Neural progenitor cell (in vitro differentiated cells): Measurements from ENCODE around the gene SLC12A7. TPM values are rescaled to one million over a fixed set of nuclear protein-coding genes. Genes with fewer than 3 reads are reported as not detected.

ENCODE experiments used
- DNase-seq: peaks from one replicate; pipeline ENCODE4 v3.0.0-alpha.2; 2016; ENCODE audit warnings: low spot score
- H2AFZ ChIP-seq: fragments of 200-600 bp; sonication (generic); replicated peaks from 2 replicates; pipeline ENCODE4 v1.6.1; 2016; ENCODE audit warnings: antibody characterized with exemption
- H3F3A ChIP-seq: fragments of 200-600 bp; sonication (generic); 2 replicates; pipeline ENCODE4 v1.6.1; 2016; ENCODE audit warnings: antibody characterized with exemption, low read depth
- H3K27ac ChIP-seq: fragments of 200-600 bp; sonication (generic); 2 replicates; pipeline ENCODE4 v1.5.1; 2016; ENCODE audit warnings: mild to moderate bottlenecking
- H3K27me3 ChIP-seq: fragments of 200-600 bp; sonication (generic); 2 replicates; pipeline ENCODE4 v1.6.1; 2016; ENCODE audit warnings: mild to moderate bottlenecking, moderate library complexity
- H3K36me3 ChIP-seq: fragments of 200-600 bp; sonication (generic); 2 replicates; pipeline ENCODE4 v1.5.1; 2016
- H3K4me1 ChIP-seq: fragments of 200-600 bp; sonication (generic); 2 replicates; pipeline ENCODE4 v1.6.1; 2016; ENCODE audit warnings: mixed run types
- H3K4me2 ChIP-seq: fragments of 200-600 bp; sonication (generic); 2 replicates; pipeline ENCODE4 v1.6.1; 2016
- H3K4me3 ChIP-seq: fragments of 200-600 bp; sonication (generic); 2 replicates; pipeline ENCODE4 v1.5.1; 2016
- H3K79me2 ChIP-seq: fragments of 200-600 bp; sonication (generic); 2 replicates; pipeline ENCODE4 v1.6.1; 2016; ENCODE audit warnings: low read depth
- H3K9ac ChIP-seq: fragments of 200-600 bp; sonication (generic); 2 replicates; pipeline ENCODE4 v1.6.1; 2016
- H3K9me3 ChIP-seq: fragments of 200-600 bp; sonication (generic); 2 replicates; pipeline ENCODE4 v1.5.1; 2016; ENCODE audit warnings: low read depth
- H4K20me1 ChIP-seq: fragments of 200-600 bp; sonication (generic); 2 replicates; pipeline ENCODE4 v1.6.1; 2016; ENCODE audit warnings: low read depth
- H3K27ac Mint-ChIP-seq: 3 replicates; pipeline ENCODE4 v1.8.0; 2021; ENCODE audit warnings: mixed read lengths
- H3K27me3 Mint-ChIP-seq: 2 replicates; pipeline ENCODE4 v1.8.0; 2022; ENCODE audit warnings: low read depth, mild to moderate bottlenecking, inconsistent platforms, moderate library complexity, mixed read lengths; ENCODE audit not compliant: insufficient read depth
- H3K36me3 Mint-ChIP-seq: 3 replicates; pipeline ENCODE4 v1.8.0; 2021; ENCODE audit warnings: mixed read lengths
- H3K4me1 Mint-ChIP-seq: 3 replicates; pipeline ENCODE4 v1.8.0; 2021; ENCODE audit warnings: mixed read lengths
- H3K4me3 Mint-ChIP-seq: 3 replicates; pipeline ENCODE4 v1.8.0; 2021; ENCODE audit warnings: mild to moderate bottlenecking, moderate library complexity, mixed read lengths
- H3K9me3 Mint-ChIP-seq: 3 replicates; pipeline ENCODE4 v1.8.0; 2020; ENCODE audit warnings: mixed read lengths
- EZH2 ChIP-seq: fragments of 200-600 bp; sonication (generic); IDR thresholded peaks from 2 replicates; pipeline ENCODE4 v1.6.1; 2017; ENCODE audit warnings: antibody characterized with exemption, mild to moderate bottlenecking, moderate library complexity
- EZH2phosphoT487 ChIP-seq: fragments of 200-600 bp; sonication (generic); IDR thresholded peaks from 2 replicates; pipeline ENCODE4 v1.6.1; 2017; ENCODE audit warnings: antibody characterized with exemption
- total RNA-seq: library from RNA; depleted of rRNA; stranded (reverse); fragments of >200 nt; gene quantifications from 2 replicates; pipeline ENCODE4 v1.2.3, GENCODE V29; 2015; ENCODE audit warnings: low replicate concordance
- TF ChIP-seq, protein P1 (sequence below): fragments of 200-600 bp; sonication (generic); IDR thresholded peaks from 2 replicates; pipeline ENCODE4 v1.5.1; 2017; ENCODE audit warnings: antibody characterized with exemption, mild to moderate bottlenecking

SLC12A7 gene
- total RNA-seq, 1 donor from 2014 or later: 7.5 TPM

DNA sequence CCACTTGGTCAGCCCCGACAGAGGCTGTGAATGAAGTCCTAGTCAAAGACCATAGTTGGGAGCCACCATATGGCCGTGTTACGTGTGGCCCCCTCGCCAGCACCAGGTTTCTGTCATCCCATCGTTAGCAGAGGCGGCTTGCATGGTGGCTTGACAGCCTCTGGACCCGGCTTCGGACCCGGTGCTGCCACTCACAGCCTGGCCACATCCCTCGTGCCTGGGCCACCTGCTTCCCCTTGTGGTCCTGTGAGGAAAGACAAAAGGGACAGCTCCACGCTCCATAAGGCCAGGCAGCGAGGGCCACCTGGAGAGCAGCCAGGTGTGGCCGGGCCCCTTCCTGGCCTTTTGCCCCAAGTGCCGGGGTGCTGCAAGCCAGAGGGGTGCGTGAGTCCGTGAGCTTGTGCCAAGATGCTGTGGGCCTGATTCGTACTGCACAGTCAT, 97.1 kb downstream of the SLC12A7 start:
- Mint-ChIP-seq H3K9me3 (no peaks in the 10 kb centered on the region), H3K27me3 (peaks cover 12% of the 10 kb centered on the region), H3K4me1 (peaks cover 19% of the 10 kb centered on the region), H3K27ac (no peak overlapping the region), H3K36me3 (no peaks in the 10 kb centered on the region), H3K4me3 (no peak overlapping the region)
- Histone ChIP-seq H3K27ac (no peak overlapping the region), H3K79me2 (no peaks in the 10 kb centered on the region), H2AFZ (no peak overlapping the region), H3K4me3 (no peak overlapping the region), H3K9me3 (no peaks in the 10 kb centered on the region), H3K4me2 (no peak overlapping the region), H3K9ac (no peak overlapping the region), H3K4me1 (peaks cover 13% of the 10 kb centered on the region), H3F3A (peaks cover 11% of the 10 kb centered on the region), H3K27me3 (peaks cover 22% of the 10 kb centered on the region), H4K20me1 (peaks cover 12% of the 10 kb centered on the region), H3K36me3 (no peaks in the 10 kb centered on the region)
- TF ChIP-seq EZH2: no peak
- no peak for TF ChIP-seq EZH2phosphoT487
- TF ChIP-seq, protein P1, sequence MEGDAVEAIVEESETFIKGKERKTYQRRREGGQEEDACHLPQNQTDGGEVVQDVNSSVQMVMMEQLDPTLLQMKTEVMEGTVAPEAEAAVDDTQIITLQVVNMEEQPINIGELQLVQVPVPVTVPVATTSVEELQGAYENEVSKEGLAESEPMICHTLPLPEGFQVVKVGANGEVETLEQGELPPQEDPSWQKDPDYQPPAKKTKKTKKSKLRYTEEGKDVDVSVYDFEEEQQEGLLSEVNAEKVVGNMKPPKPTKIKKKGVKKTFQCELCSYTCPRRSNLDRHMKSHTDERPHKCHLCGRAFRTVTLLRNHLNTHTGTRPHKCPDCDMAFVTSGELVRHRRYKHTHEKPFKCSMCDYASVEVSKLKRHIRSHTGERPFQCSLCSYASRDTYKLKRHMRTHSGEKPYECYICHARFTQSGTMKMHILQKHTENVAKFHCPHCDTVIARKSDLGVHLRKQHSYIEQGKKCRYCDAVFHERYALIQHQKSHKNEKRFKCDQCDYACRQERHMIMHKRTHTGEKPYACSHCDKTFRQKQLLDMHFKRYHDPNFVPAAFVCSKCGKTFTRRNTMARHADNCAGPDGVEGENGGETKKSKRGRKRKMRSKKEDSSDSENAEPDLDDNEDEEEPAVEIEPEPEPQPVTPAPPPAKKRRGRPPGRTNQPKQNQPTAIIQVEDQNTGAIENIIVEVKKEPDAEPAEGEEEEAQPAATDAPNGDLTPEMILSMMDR: no peak
- DNase-seq: no peak

- no peak overlapping the region for H3K4me3 Mint-ChIP-seq
- Histone ChIP-seq H4K20me1 (peaks cover 17% of the 10 kb centered on the region), H2AFZ (no peak overlapping the region), H3K9ac (no peak overlapping the region), H3F3A (peaks cover 7% of the 10 kb centered on the region), H3K9me3 (no peaks in the 10 kb centered on the region), H3K27me3 (peaks cover 27% of the 10 kb centered on the region), H3K4me1 (peaks cover 13% of the 10 kb centered on the region), H3K36me3 (no peaks in the 10 kb centered on the region), H3K4me2 (no peak overlapping the region), H3K27ac (no peak overlapping the region), H3K4me3 (no peak overlapping the region), H3K79me2 (no peaks in the 10 kb centered on the region)
- DNase-seq: no peak
- no peaks in the 10 kb centered on the region for H3K36me3 Mint-ChIP-seq
- H3K27ac Mint-ChIP-seq: no peak overlapping the region
- TF ChIP-seq EZH2 (no peak), EZH2phosphoT487 (no peak)
- TF ChIP-seq, protein P1: no peak
- H3K4me1 Mint-ChIP-seq: peaks cover 17% of the 10 kb centered on the region
- H3K27me3 Mint-ChIP-seq: peaks cover 14% of the 10 kb centered on the region
- no peaks in the 10 kb centered on the region for H3K9me3 Mint-ChIP-seq
Observed at GRCh38 chr5:1014346-1014745, 97.5 kb downstream of the SLC12A7 start.

GRCh38 chr5:1013948-1014301, 97.9 kb downstream of the SLC12A7 start:
- Mint-ChIP-seq H3K27me3 (peaks cover 14% of the 10 kb centered on the region), H3K4me3 (no peak overlapping the region), H3K9me3 (no peaks in the 10 kb centered on the region), H3K36me3 (no peaks in the 10 kb centered on the region), H3K4me1 (peaks cover 13% of the 10 kb centered on the region), H3K27ac (no peak overlapping the region)
- peaks cover 17% of the 10 kb centered on the region for H4K20me1 ChIP-seq
- no peak overlapping the region for H3K4me2 ChIP-seq
- no peaks in the 10 kb centered on the region for H3K79me2 ChIP-seq
- H3K4me1 ChIP-seq: peaks cover 14% of the 10 kb centered on the region
- no peak overlapping the region for H3K9ac ChIP-seq
- no peak for DNase-seq
- peaks cover 31% of the 10 kb centered on the region for H3K27me3 ChIP-seq
- TF ChIP-seq, protein P1: no peak
- no peak for TF ChIP-seq EZH2phosphoT487
- TF ChIP-seq EZH2: no peak
- no peak overlapping the region for H3K4me3 ChIP-seq
- no peak overlapping the region for H3K27ac ChIP-seq
- H2AFZ ChIP-seq: no peak overlapping the region
- no peaks in the 10 kb centered on the region for H3K36me3 ChIP-seq
- no peaks in the 10 kb centered on the region for H3K9me3 ChIP-seq
- H3F3A ChIP-seq: peaks cover 5% of the 10 kb centered on the region
